ENCODE results near the gene STX7. TPM values are rescaled to one million over a fixed set of nuclear protein-coding genes. Genes with fewer than 3 reads are reported as not detected.

The STX7 gene
- polyA plus RNA-seq, 3 donors, result 49.7 to 85.1 (median 81.7) TPM

DNA sequence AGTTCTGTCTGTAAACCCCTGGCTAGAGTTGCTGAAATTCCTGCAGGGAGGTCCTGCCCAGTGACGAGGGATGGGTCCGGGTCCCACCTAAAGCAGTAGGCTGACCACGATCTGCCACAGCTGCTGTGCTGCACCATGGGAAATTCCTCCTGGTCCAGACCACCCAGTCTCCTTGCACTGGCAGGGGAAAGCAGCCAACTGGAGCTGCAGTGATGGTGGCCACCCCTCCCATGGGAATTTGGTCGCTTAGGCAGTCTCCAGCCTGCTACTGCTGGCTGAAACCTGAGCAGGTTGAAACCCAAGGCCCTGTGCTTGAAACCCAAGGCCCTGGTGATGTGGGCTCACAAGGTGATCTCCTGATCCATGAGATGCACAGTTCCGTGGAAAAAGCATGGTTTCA, 87.7 kb downstream of the STX7 start:
- no peak overlapping the region for H3K27ac ChIP-seq (ENCODE audit: low read depth in 1 of 2, low read length in 2 of 2)
- no peak overlapping the region for H3K9ac ChIP-seq (ENCODE audit: insufficient read depth, low read length, poor library complexity, severe bottlenecking)
- H3K79me2 ChIP-seq (ENCODE audit: insufficient read depth, low read length), result no peaks in the 10 kb centered on the region
- no peaks in the 10 kb centered on the region for H3K4me1 ChIP-seq (ENCODE audit: control insufficient read depth in 1 of 2, insufficient read depth in 2 of 2, low read length in 2 of 2)
- no peaks in the 10 kb centered on the region for H3K27me3 ChIP-seq (ENCODE audit: control insufficient read depth in 2 of 2, insufficient read depth in 2 of 2, low read length in 2 of 2)
- intact Hi-C loops (cut with micrococcal nuclease), result no loop called here
- H3K9me3 ChIP-seq (replicated peaks in 1 of 2; ENCODE audit: control insufficient read depth in 1 of 2, insufficient read depth in 1 of 2, low read length in 2 of 2), result peaks cover 8 to 11% of the 10 kb centered on the region in 2 donors
- H4K20me1 ChIP-seq (ENCODE audit: insufficient read depth, low read length), result no peaks in the 10 kb centered on the region
- Mint-ChIP-seq H3K4me3 (no peak overlapping the region), H3K36me3 (no peaks in the 10 kb centered on the region), H3K4me1 (no peaks in the 10 kb centered on the region), H3K27ac (no peak overlapping the region), H3K9me3 (peaks cover 1 to 24% (median 18%) of the 10 kb centered on the region in 7 donors), H3K27me3 (ENCODE audit: low read depth in 3 of 3) (peaks cover 2 to 19% (median 3%) of the 10 kb centered on the region in 3 donors)
- DNase-seq, result no peak
- H3K4me3 ChIP-seq (replicated peaks in 1 of 3; ENCODE audit: low read depth in 2 of 3, low read length in 3 of 3), result no peak overlapping the region
- no peak overlapping the region for H2AFZ ChIP-seq (ENCODE audit: insufficient read depth, low read depth, low read length, poor library complexity, severe bottlenecking)
- H3K4me2 ChIP-seq (replicated peaks; ENCODE audit: extremely low read depth, low read length, poor library complexity, severe bottlenecking), result no peak overlapping the region
- 98% methylated on average over 5 of the region's 5 CpGs for WGBS (ENCODE audit: insufficient coverage)
- TF ChIP-seq, protein P1, sequence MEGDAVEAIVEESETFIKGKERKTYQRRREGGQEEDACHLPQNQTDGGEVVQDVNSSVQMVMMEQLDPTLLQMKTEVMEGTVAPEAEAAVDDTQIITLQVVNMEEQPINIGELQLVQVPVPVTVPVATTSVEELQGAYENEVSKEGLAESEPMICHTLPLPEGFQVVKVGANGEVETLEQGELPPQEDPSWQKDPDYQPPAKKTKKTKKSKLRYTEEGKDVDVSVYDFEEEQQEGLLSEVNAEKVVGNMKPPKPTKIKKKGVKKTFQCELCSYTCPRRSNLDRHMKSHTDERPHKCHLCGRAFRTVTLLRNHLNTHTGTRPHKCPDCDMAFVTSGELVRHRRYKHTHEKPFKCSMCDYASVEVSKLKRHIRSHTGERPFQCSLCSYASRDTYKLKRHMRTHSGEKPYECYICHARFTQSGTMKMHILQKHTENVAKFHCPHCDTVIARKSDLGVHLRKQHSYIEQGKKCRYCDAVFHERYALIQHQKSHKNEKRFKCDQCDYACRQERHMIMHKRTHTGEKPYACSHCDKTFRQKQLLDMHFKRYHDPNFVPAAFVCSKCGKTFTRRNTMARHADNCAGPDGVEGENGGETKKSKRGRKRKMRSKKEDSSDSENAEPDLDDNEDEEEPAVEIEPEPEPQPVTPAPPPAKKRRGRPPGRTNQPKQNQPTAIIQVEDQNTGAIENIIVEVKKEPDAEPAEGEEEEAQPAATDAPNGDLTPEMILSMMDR (IDR thresholded peaks at IDR 0.05), result no peak
- no peaks in the 10 kb centered on the region for H3K36me3 ChIP-seq (replicated peaks in 1 of 2; ENCODE audit: control insufficient read depth in 1 of 2, insufficient read depth in 2 of 2, low read length in 2 of 2)

DNA sequence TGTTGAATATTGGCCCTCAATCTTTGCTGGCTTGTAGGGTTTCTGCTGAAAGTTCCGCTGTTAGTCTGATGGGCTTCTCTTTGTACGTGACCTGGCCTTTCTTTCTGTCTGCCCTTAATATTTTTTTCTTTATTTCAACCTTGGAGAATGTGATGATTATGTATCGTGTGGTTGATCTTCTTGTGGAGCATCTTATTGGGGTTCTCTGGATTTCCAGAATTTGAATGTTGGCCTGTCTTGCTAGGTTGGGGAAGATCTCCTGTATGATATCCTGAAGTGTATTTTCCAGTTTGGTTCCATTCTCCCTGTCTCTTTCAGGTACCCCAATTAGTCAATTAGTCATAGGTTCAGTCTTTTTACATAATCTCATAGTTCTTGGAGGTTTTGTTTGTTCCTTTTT, 89.1 kb downstream of the STX7 start:
- TF ChIP-seq, protein P1 (IDR thresholded peaks at IDR 0.05), result no peak
- Mint-ChIP-seq H3K27ac (no peak overlapping the region), H3K4me3 (no peak overlapping the region), H3K9me3 (peaks cover 1 to 24% (median 18%) of the 10 kb centered on the region in 7 donors), H3K36me3 (no peaks in the 10 kb centered on the region), H3K27me3 (ENCODE audit: low read depth in 3 of 3) (peaks cover 2 to 17% (median 3%) of the 10 kb centered on the region in 3 donors), H3K4me1 (no peaks in the 10 kb centered on the region)
- no peaks in the 10 kb centered on the region for H4K20me1 ChIP-seq (ENCODE audit: insufficient read depth, low read length)
- H3K4me3 ChIP-seq (replicated peaks in 1 of 3; ENCODE audit: low read depth in 2 of 3, low read length in 3 of 3), result no peak overlapping the region
- WGBS (ENCODE audit: insufficient coverage), result no CpG with 5 or more reads among the region's 3 CpGs
- H3K9ac ChIP-seq (ENCODE audit: insufficient read depth, low read length, poor library complexity, severe bottlenecking), result no peak overlapping the region
- no peak overlapping the region for H2AFZ ChIP-seq (ENCODE audit: insufficient read depth, low read depth, low read length, poor library complexity, severe bottlenecking)
- H3K9me3 ChIP-seq (replicated peaks in 1 of 2; ENCODE audit: control insufficient read depth in 1 of 2, insufficient read depth in 1 of 2, low read length in 2 of 2), result peaks cover 8 to 11% of the 10 kb centered on the region in 2 donors
- H3K27ac ChIP-seq (ENCODE audit: low read depth in 1 of 2, low read length in 2 of 2), result no peak overlapping the region
- no peak for DNase-seq
- no peaks in the 10 kb centered on the region for H3K36me3 ChIP-seq (replicated peaks in 1 of 2; ENCODE audit: control insufficient read depth in 1 of 2, insufficient read depth in 2 of 2, low read length in 2 of 2)
- H3K27me3 ChIP-seq (ENCODE audit: control insufficient read depth in 2 of 2, insufficient read depth in 2 of 2, low read length in 2 of 2), result no peaks in the 10 kb centered on the region
- H3K4me2 ChIP-seq (replicated peaks; ENCODE audit: extremely low read depth, low read length, poor library complexity, severe bottlenecking), result no peak overlapping the region
- intact Hi-C loops (cut with micrococcal nuclease), result no loop called here
- H3K4me1 ChIP-seq (ENCODE audit: control insufficient read depth in 1 of 2, insufficient read depth in 2 of 2, low read length in 2 of 2), result no peaks in the 10 kb centered on the region
- no peaks in the 10 kb centered on the region for H3K79me2 ChIP-seq (ENCODE audit: insufficient read depth, low read length)

Data from CD14-positive monocyte (primary cell).